Activated T-helper 1 cell treated with anti-CD3 and anti-CD28 coated beads, Interleukin-2, amount 50 U/mL, for 16 hours (primary cell): ENCODE results near the gene PRMT5.
"Not testable (repeated sequence)": the region's sequence is repeated elsewhere in the genome, so short reads cannot be mapped to it uniquely, and the experiment has no call there.

Source experiments
- DNase-seq, 2 donors: peaks; one replicate each; pipeline ENCODE4 v3.0.0-alpha.2; 2020; ENCODE audit warnings: low read depth in 1 of 2, low spot score in 1 of 2

Gene PRMT5

GRCh38 chr14:22929104-22929960 lies at the start of gene PRMT5:
TSS of gene PRMT5 (minus strand) at chr14:22929376. CDS start at chr14:22929361, 15 bp downstream.
- peak; percentile 93 for DNase-seq

GRCh38 chr14:22978487-22978837 lies 49.3 kb upstream of the PRMT5 start:
- DNase-seq, result no peak

- no peak for DNase-seq
These were observed 48.7 kb upstream of the PRMT5 start for GRCh38 chr14:22977684-22978486.

- DNase-seq, result no peak
These were observed 48.2 kb upstream of the PRMT5 start for GRCh38 chr14:22977434-22977683.

GRCh38 chr14:22976620-22977433 lies 47.7 kb upstream of the PRMT5 start:
- DNase-seq, result no peak

GRCh38 chr14:22974530-22975313 lies 45.5 kb upstream of the PRMT5 start:
- no peak for DNase-seq

- DNase-seq, result no peak
These were observed 44.2 kb upstream of the PRMT5 start for GRCh38 chr14:22973217-22974032.

- no peak for DNase-seq
These were observed 43.2 kb upstream of the PRMT5 start for GRCh38 chr14:22972313-22972930.

- DNase-seq, result no peak
These were observed 42.0 kb upstream of the PRMT5 start for GRCh38 chr14:22971152-22971551.

- no peak for DNase-seq
These were observed 37.6 kb upstream of the PRMT5 start for GRCh38 chr14:22966783-22967269.

GRCh38 chr14:22965916-22966782 lies 37.0 kb upstream of the PRMT5 start:
- DNase-seq, result not testable (repeated sequence)

GRCh38 chr14:22962061-22962676 lies 33.0 kb upstream of the PRMT5 start:
- no peak for DNase-seq

GRCh38 chr14:22955702-22956569 lies 26.8 kb upstream of the PRMT5 start:
- no peak for DNase-seq

- DNase-seq, result no peak
These were observed 23.2 kb upstream of the PRMT5 start for GRCh38 chr14:22952418-22952817.

- DNase-seq, result not testable (repeated sequence)
These were observed 22.6 kb upstream of the PRMT5 start for GRCh38 chr14:22951795-22952194.

- DNase-seq, result no peak
These were observed 16.5 kb upstream of the PRMT5 start for GRCh38 chr14:22945642-22946041.

GRCh38 chr14:22939684-22940083 lies 10.5 kb upstream of the PRMT5 start:
- DNase-seq, result no peak
